ENCODE measurements around the gene EFL1. TPM values are rescaled to one million over a fixed set of nuclear protein-coding genes. Genes with fewer than 3 reads are reported as not detected.

Gene EFL1
- 24.5 and 28.9 TPM in 2 replicates for total RNA-seq

DNA sequence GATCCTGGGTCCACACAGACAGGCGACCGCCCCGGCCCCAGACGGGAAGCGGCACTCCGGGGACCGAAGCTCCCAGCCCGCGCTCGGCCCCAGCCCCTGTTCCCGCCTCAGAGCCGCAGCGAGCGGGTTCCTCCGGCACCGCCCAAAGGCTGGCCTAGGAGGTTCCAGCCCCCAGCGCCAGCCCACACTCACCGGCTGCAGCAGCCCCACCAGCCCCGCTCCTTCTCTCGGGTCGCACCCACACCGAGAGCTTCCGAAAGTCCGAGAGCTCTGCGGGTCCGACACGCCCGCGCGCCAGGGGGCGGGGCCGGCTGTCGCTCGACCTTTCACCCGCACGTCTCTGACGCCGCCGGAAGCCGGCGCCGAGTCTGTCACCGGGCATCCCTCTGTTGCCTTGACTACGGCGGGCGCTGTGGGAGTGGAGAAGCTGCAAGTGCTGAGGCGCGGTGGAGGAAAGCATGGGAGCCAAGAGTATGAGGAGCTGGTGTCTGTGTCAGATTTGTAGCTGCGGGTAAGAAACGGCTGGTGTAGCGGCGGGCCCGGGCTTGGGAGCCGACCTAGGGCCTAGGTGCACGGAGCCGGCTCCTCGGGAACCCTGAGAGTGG lies at the start of gene EFL1, which contains the start of gene SAXO2:
Gene EFL1 (minus strand): TSS at position 313 of the 605 bp plus-strand sequence. CDS start 956 bp downstream, outside the sequence.
Gene SAXO2 (plus strand): TSS at position 397 of the 605 bp plus-strand sequence. CDS start 62 bp downstream, at position 459.

Small RNAs within 50 kb of the gene (small RNA-seq; reads per million reads assigned to genes)
- 0.16 reads per million for gene RNU1-77P

Other genes with a start within 250 kb of the EFL1 start
- 2.3 and 4.4 TPM in 2 replicates for gene MEX3B, start 216.7 kb downstream of the EFL1 start, total RNA-seq
- 1.6 TPM in 1 of 2 replicates, not detected in the other for gene SAXO2, start 84 bp upstream of the EFL1 start, total RNA-seq
- gene GOLGA6L10, start 86.7 kb upstream of the EFL1 start, total RNA-seq, result 0.36 and 0.65 TPM in 2 replicates
- gene GOLGA6L9, start 167.1 kb upstream of the EFL1 start, total RNA-seq, result 0.85 and 1.6 TPM in 2 replicates

Measured in hair follicle dermal papilla cell (primary cell).